ENCODE measurements around the gene XXYLT1. TPM values are rescaled to one million over a fixed set of nuclear protein-coding genes. Genes with fewer than 3 reads are reported as not detected.

Gene XXYLT1
- total and polyA plus RNA-seq, 2 donors from 2014 or later = 5.7 to 10.7 TPM

DNA sequence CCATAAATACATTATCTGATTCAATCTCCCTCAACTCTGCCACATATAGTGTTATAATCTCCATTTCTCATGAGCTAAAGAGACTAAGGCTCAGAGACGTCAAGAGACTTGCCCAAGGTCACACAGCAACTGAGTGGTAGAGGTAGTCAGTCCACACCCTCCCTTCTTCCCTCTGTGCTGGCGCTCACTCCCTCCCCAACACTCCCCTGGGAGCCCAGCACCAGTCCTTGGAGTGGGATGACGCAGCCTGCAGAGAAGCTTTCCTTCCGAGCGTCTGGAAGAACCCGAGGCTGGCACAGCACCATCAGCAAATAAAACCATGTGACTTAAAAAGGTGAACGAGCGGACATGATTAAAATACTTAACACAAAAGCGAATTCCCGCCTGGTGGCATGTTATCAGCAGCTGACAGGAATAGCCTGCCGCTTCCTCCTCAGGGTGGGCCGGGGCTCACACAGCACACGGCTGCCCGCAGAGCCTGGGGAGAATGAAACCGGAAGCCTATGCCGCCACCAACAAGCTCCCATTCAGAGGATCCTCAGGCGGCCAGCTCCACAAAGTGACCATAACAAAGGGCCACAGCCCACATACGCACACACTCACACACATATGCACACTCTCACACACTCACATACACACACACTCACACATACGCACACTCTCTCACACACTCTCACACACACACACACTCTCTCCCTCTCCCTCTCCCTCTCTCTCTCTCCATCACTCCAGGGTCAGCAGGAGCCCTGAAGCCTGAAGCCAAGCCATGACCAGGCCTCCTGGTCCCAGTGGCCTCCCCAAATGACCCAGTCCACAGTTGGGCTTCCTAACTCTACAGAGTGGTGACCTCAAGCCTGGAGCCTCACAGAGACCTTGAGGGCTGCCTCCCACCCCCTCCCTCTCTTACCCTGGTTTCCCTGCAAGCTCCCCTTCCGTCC, 120.5 kb downstream of the XXYLT1 start:
- TF ChIP-seq, protein P1, sequence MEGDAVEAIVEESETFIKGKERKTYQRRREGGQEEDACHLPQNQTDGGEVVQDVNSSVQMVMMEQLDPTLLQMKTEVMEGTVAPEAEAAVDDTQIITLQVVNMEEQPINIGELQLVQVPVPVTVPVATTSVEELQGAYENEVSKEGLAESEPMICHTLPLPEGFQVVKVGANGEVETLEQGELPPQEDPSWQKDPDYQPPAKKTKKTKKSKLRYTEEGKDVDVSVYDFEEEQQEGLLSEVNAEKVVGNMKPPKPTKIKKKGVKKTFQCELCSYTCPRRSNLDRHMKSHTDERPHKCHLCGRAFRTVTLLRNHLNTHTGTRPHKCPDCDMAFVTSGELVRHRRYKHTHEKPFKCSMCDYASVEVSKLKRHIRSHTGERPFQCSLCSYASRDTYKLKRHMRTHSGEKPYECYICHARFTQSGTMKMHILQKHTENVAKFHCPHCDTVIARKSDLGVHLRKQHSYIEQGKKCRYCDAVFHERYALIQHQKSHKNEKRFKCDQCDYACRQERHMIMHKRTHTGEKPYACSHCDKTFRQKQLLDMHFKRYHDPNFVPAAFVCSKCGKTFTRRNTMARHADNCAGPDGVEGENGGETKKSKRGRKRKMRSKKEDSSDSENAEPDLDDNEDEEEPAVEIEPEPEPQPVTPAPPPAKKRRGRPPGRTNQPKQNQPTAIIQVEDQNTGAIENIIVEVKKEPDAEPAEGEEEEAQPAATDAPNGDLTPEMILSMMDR (IDR thresholded peaks at IDR 0.05; ENCODE audit: borderline replicate concordance, extremely low read depth, insufficient read depth) = no peak
- Histone ChIP-seq H3K4me1 (ENCODE audit: control insufficient read depth in 2 of 3, insufficient read depth in 2 of 3, low read depth in 1 of 3, low read length in 3 of 3) (peaks cover 9 to 27% (median 10%) of the 10 kb centered on the region in 3 donors), H3K4me3 (ENCODE audit: low read length in 3 of 3) (peak overlapping the region in 1 of 3 donors; percentile 12), H3K27ac (ENCODE audit: low read depth in 2 of 2, low read length in 2 of 2) (peak overlapping the region; percentile 47 to 73), H3K27me3 (ENCODE audit: control insufficient read depth, insufficient read depth, low read length) (no peaks in the 10 kb centered on the region), H3K9ac (ENCODE audit: low read length in 3 of 3) (peak overlapping the region in 1 of 3 donors; percentile 50), H3K9me3 (ENCODE audit: control insufficient read depth in 2 of 3, insufficient read depth in 1 of 3, low read length in 3 of 3) (no peaks in the 10 kb centered on the region), H3K36me3 (ENCODE audit: control insufficient read depth in 2 of 3, insufficient read depth in 3 of 3, low read length in 3 of 3) (no peaks in the 10 kb centered on the region)
- intact Hi-C loops (cut with DNase I) = no loop called here
- peak in 4 of 5 donors; percentile 52 to 83 (median 58) for DNase-seq
- no peak for FAIRE-seq

DNA sequence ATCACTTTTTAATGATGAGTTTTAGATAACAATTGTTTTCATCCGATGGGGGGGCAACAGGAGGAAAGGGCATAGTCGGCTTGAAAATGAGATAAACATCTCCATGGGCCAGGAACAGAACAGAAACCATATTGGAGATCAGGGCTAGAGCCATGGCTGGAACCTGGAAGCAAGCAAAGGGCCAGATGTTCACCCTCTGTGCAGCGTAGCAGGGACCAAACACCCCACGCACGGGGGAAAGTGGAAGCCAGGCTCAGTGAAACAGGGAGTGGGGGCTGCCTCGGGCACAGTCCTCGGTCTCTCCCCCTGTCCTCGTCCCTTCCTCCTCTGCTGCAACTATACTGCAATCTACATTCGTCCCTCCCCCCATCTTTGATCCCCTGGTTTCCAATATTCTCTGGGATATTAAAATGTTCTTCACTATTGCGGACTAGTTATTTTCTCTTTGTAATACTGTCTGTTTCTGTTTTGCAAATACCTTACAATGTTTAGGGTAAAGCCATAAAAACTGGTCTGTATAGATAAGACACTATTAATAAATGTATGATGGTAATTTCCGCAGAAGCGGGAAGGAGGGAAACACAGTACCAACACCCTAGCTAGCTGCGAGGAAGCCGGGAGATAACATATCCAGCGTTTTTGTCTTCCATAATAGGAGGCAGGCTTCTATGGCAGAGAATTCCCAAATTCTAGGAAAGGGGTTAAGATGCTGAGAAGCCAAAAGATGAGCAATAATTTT, 121.5 kb downstream of the XXYLT1 start:
- no peak overlapping the region for H3K9ac ChIP-seq (ENCODE audit: low read length in 3 of 3)

DNA sequence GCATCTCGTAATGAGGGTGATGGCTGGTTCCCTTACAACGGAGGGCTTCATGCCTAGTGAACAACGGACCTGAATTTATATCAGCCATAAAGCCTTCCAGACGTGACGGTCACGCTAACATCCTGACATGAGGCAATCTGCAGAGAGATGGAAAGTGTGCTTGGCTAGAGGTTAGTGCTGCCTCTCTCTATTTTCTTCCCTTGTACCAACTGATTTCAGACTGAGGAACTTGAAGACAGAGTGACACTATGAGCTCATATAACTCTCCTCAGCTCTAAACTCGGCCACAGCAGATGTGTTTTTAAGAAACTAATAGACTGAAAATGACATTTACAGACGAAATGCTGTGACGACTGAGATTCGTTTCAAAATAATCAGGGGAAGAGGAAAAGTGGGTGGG, 122.4 kb downstream of the XXYLT1 start:
- H3K27ac ChIP-seq (ENCODE audit: low read depth in 2 of 2, low read length in 2 of 2) = no peak overlapping the region
- H3K9me3 ChIP-seq (ENCODE audit: control insufficient read depth in 2 of 3, insufficient read depth in 1 of 3, low read length in 3 of 3) = no peaks in the 10 kb centered on the region
- DNase-seq = peak in 4 of 5 donors; percentile 56 to 91 (median 78)
- peaks cover 0 to 12% (median 5%) of the 10 kb centered on the region in 3 donors for H3K4me1 ChIP-seq (ENCODE audit: control insufficient read depth in 2 of 3, insufficient read depth in 2 of 3, low read depth in 1 of 3, low read length in 3 of 3)
- intact Hi-C loops (cut with DNase I) = no loop called here
- TF ChIP-seq, protein P1 (IDR thresholded peaks at IDR 0.05; ENCODE audit: borderline replicate concordance, extremely low read depth, insufficient read depth) = no peak
- H3K9ac ChIP-seq (ENCODE audit: low read length in 3 of 3) = no peak overlapping the region
- H3K36me3 ChIP-seq (ENCODE audit: control insufficient read depth in 2 of 3, insufficient read depth in 3 of 3, low read length in 3 of 3) = no peaks in the 10 kb centered on the region
- FAIRE-seq = no peak
- no peak overlapping the region for H3K4me3 ChIP-seq (ENCODE audit: low read length in 3 of 3)
- H3K27me3 ChIP-seq (ENCODE audit: control insufficient read depth, insufficient read depth, low read length) = no peaks in the 10 kb centered on the region

More for the DNA sequence above, 121.5 kb downstream of the XXYLT1 start:
- H3K4me1 ChIP-seq (ENCODE audit: control insufficient read depth in 2 of 3, insufficient read depth in 2 of 3, low read depth in 1 of 3, low read length in 3 of 3) = peaks cover under 1 to 18% (median 7%) of the 10 kb centered on the region in 3 donors
- TF ChIP-seq, protein P1 (IDR thresholded peaks at IDR 0.05; ENCODE audit: borderline replicate concordance, extremely low read depth, insufficient read depth) = no peak
- no peaks in the 10 kb centered on the region for H3K9me3 ChIP-seq (ENCODE audit: control insufficient read depth in 2 of 3, insufficient read depth in 1 of 3, low read length in 3 of 3)
- no peaks in the 10 kb centered on the region for H3K27me3 ChIP-seq (ENCODE audit: control insufficient read depth, insufficient read depth, low read length)
- H3K27ac ChIP-seq (ENCODE audit: low read depth in 2 of 2, low read length in 2 of 2) = no peak overlapping the region
- intact Hi-C loops (cut with DNase I) = no loop called here
- FAIRE-seq (no peak), DNase-seq (peak in 1 of 5 donors; percentile 48)
- H3K4me3 ChIP-seq (ENCODE audit: low read length in 3 of 3) = no peak overlapping the region
- H3K36me3 ChIP-seq (ENCODE audit: control insufficient read depth in 2 of 3, insufficient read depth in 3 of 3, low read length in 3 of 3) = no peaks in the 10 kb centered on the region
